ENCODE data around the gene OR11A1.

OR11A1 gene

DNA sequence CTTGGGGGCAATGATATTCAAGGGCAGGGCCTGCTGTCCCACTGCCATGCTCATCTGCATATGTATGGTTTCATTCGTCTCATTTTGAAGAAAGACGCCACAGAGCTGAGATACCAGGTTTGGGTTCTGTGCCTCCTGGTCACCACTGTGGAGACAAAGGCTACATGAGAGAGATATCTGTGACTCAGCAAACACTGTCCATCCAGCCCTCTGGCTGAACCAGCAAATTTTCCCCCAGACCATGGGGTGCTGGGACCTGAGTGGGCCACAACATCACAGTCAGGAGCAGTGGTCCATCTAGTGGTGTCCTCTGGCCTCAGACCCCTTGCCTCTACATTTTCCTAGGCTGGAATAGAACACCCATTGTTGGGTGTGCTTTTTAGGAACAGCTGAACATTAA is 30.8 kb upstream of the OR11A1 start, which contains the start of gene MAS1L:
Gene MAS1L (minus strand): TSS at position 297 of the 400 bp plus-strand sequence. CDS start 54 bp downstream, at position 243.
- Histone ChIP-seq H3K4me1 (no peaks in the 10 kb centered on the region), H3K9me3 (no peaks in the 10 kb centered on the region), H3K4me3 (ENCODE audit: low read depth, low read length) (no peak within 1 kb of the TSS), H3K27me3 (no peaks in the 10 kb centered on the region), H3K36me3 (no peaks in the 10 kb centered on the region)
- TF ChIP-seq CTCF (IDR thresholded peaks at IDR 0.05; ENCODE audit: low read depth, low read length), result no peak
- no peak for DNase-seq

DNA sequence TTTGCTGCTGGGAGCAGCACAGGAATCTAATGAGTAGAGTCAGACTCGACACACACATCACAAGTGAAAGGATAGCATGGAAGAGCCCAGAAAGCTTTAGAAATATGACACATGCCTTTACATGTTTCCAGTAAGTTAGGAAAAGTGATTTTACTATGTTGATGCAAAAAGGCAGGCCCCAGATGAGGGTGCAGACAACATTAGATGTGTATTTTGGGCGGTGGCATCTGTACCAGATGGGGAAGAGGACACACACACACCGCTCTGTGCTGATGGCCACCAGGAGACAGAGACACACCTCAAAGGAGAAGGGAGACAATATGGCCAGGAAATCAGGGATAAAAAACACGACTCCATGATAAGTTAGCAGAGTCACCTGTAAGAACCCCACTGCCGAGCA is 30.3 kb upstream of the OR11A1 start:
- no peaks in the 10 kb centered on the region for H3K9me3 ChIP-seq
- no peaks in the 10 kb centered on the region for H3K4me1 ChIP-seq
- DNase-seq, result no peak
- TF ChIP-seq CTCF (IDR thresholded peaks at IDR 0.05; ENCODE audit: low read depth, low read length), result no peak
- H3K27me3 ChIP-seq, result no peaks in the 10 kb centered on the region
- H3K36me3 ChIP-seq, result no peaks in the 10 kb centered on the region
- no peak overlapping the region for H3K4me3 ChIP-seq (ENCODE audit: low read depth, low read length)

DNA sequence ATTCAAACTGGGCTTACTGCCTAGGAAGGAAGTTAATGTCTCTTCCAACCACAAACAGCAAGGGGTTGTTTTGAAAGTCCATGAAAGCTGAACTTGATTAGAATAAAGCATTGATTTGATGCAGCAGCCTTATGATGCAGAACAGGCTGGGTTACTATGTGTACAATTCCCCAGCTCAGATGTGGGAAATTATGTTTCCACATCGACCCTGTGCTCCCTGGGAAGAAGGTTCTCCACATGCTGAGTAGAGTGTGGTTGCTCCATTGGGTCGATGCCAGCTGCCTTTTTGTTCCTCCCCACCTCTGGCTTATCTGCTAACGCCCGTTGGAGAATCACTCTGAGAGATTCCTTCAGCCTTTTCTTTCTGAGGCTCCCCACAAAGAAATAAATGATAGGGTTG is 29.7 kb upstream of the OR11A1 start:
- no peak for DNase-seq
- Histone ChIP-seq H3K4me3 (ENCODE audit: low read depth, low read length) (no peak overlapping the region), H3K27me3 (no peaks in the 10 kb centered on the region), H3K4me1 (no peaks in the 10 kb centered on the region), H3K9me3 (no peaks in the 10 kb centered on the region), H3K36me3 (no peaks in the 10 kb centered on the region)
- no peak for TF ChIP-seq CTCF (IDR thresholded peaks at IDR 0.05; ENCODE audit: low read depth, low read length)

- no peak overlapping the region for H3K4me3 ChIP-seq (ENCODE audit: low read depth, low read length)
- H3K4me1 ChIP-seq, result no peaks in the 10 kb centered on the region
- DNase-seq, result no peak
- TF ChIP-seq CTCF (IDR thresholded peaks at IDR 0.05; ENCODE audit: low read depth, low read length), result no peak
- H3K9me3 ChIP-seq, result no peaks in the 10 kb centered on the region
- H3K27me3 ChIP-seq, result no peaks in the 10 kb centered on the region
- H3K36me3 ChIP-seq, result no peaks in the 10 kb centered on the region
Measured at GRCh38 chr6:29483735-29484134, 26.9 kb upstream of the OR11A1 start.

- Histone ChIP-seq H3K4me1 (no peaks in the 10 kb centered on the region), H3K4me3 (ENCODE audit: low read depth, low read length) (no peak overlapping the region), H3K36me3 (no peaks in the 10 kb centered on the region), H3K9me3 (no peaks in the 10 kb centered on the region), H3K27me3 (no peaks in the 10 kb centered on the region)
- DNase-seq, result no peak
- TF ChIP-seq CTCF (IDR thresholded peaks at IDR 0.05; ENCODE audit: low read depth, low read length), result no peak
Measured at GRCh38 chr6:29483186-29483585, 26.3 kb upstream of the OR11A1 start.

DNA sequence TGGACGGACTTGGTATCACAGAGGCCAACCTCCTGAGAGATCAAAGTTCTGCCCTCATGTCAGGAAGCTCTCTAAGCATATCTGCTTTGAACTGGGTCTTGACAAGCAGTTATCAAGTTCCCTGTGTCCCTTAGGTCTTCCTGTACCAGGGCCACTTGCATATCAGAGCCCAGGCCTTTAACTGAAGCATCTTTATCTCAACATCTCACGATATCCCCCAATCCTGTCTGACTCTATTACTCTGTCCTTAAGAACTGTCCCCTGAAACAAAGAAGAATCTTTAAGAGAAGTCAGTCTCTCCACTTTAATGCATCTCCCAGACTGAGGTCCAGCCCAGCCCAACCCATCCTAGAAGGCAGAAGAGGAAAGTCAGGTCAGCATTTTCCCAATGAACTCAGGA is 22.7 kb upstream of the OR11A1 start:
- no peaks in the 10 kb centered on the region for H3K36me3 ChIP-seq
- H3K4me1 ChIP-seq, result no peaks in the 10 kb centered on the region
- no peak for DNase-seq
- no peak overlapping the region for H3K4me3 ChIP-seq (ENCODE audit: low read depth, low read length)
- no peak for TF ChIP-seq CTCF (IDR thresholded peaks at IDR 0.05; ENCODE audit: low read depth, low read length)
- no peaks in the 10 kb centered on the region for H3K27me3 ChIP-seq
- H3K9me3 ChIP-seq, result no peaks in the 10 kb centered on the region
